ENCODE results near the gene ZNF778. TPM values are rescaled to one million over a fixed set of nuclear protein-coding genes. Genes with fewer than 3 reads are reported as not detected.
A peak's percentile ranks its signal among the peaks of the same experiment; 100 is the strongest.

Gene ZNF778
- total RNA-seq, 1 donor from 2014 or later, result 4.7 TPM

DNA sequence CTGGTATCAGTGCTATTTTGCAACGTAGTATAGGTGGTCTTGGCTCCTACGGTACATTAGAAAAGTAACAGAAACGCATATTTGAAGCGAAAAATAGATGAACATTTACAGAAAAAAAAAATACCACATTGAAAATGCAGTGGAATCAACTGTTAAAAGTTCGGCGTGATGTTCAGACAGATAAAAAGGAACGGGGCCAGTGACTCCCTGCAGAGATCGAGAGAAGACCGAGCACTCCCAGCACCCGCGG, 440 bp upstream of the ZNF778 start:
- H3K4me3 ChIP-seq (ENCODE audit: low read length in 3 of 3), result peak overlapping the region; percentile 92 to 95 (median 93)
- H3K27ac ChIP-seq (ENCODE audit: low read depth, low read length), result peak overlapping the region; percentile 95
- peaks cover 9 to 16% (median 10%) of the 10 kb centered on the region in 3 donors for H3K4me1 ChIP-seq (ENCODE audit: control insufficient read depth in 3 of 3, insufficient read depth in 3 of 3, low read length in 3 of 3)
- H3K36me3 ChIP-seq (ENCODE audit: control insufficient read depth in 3 of 3, insufficient read depth in 3 of 3, low read length in 3 of 3), result peaks cover 13 to 22% (median 19%) of the 10 kb centered on the region in 3 donors
- no peaks in the 10 kb centered on the region for H3K27me3 ChIP-seq (ENCODE audit: control insufficient read depth in 3 of 3, insufficient read depth in 3 of 3, low read length in 3 of 3)
- H3K9me3 ChIP-seq (ENCODE audit: control insufficient read depth in 3 of 3, low read length in 3 of 3), result no peaks in the 10 kb centered on the region
- H3K9ac ChIP-seq (ENCODE audit: low read depth in 1 of 3, low read length in 3 of 3), result peak overlapping the region; percentile 95 to 97 (median 96)

DNA sequence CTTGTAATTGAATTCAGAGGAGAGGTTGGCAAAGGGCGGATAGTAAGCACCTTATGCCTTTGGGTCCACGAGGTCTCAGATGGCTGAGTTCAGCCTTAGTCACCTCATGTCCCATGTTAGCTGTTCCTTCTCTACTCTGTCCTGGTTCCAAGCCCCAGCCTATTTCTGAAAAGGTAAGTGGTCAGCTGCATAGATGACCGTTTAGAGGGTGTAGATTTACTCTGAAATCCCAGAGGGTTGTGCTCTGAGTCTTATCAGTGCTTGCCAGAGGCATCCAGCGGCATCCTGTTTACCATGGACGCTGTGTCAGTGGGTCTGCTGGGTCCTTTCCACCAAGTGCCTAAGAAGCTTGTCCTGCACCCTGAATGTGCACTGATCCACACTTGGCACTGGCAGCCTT, 1.9 kb downstream of the ZNF778 start:
- no peaks in the 10 kb centered on the region for H3K27me3 ChIP-seq (ENCODE audit: control insufficient read depth in 3 of 3, insufficient read depth in 3 of 3, low read length in 3 of 3)
- no peaks in the 10 kb centered on the region for H3K9me3 ChIP-seq (ENCODE audit: control insufficient read depth in 3 of 3, low read length in 3 of 3)
- peaks cover 9 to 16% (median 10%) of the 10 kb centered on the region in 3 donors for H3K4me1 ChIP-seq (ENCODE audit: control insufficient read depth in 3 of 3, insufficient read depth in 3 of 3, low read length in 3 of 3)
- H3K27ac ChIP-seq (ENCODE audit: low read depth, low read length), result no peak overlapping the region
- peaks cover 31 to 41% (median 38%) of the 10 kb centered on the region in 3 donors for H3K36me3 ChIP-seq (ENCODE audit: control insufficient read depth in 3 of 3, insufficient read depth in 3 of 3, low read length in 3 of 3)
- H3K4me3 ChIP-seq (ENCODE audit: low read length in 3 of 3), result no peak overlapping the region
- H3K9ac ChIP-seq (ENCODE audit: low read depth in 1 of 3, low read length in 3 of 3), result no peak overlapping the region

DNA sequence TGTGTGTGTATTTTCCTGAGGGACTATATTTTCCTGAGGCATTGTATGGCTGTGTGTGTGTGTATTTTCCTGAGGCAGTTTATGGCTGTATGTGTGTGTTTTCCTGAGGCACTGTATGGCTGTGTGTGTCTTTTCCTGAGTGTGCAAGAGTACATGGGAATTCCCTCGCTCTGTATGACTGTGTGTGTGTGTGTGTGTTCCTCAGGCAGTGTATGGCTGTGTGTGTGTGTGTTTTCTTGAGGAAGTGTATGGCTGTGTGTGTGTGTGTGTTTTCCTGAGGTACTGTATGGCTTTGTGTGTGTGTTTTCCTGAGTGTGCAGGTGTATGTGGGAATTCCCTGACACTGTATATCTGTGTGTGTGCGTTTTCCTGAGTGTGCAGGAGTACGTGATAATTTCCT, 4.1 kb downstream of the ZNF778 start:
- Histone ChIP-seq H3K27me3 (ENCODE audit: control insufficient read depth in 3 of 3, insufficient read depth in 3 of 3, low read length in 3 of 3) (no peaks in the 10 kb centered on the region), H3K4me3 (ENCODE audit: low read length in 3 of 3) (no peak overlapping the region), H3K4me1 (ENCODE audit: control insufficient read depth in 3 of 3, insufficient read depth in 3 of 3, low read length in 3 of 3) (peaks cover 2 to 9% (median 6%) of the 10 kb centered on the region in 3 donors), H3K36me3 (ENCODE audit: control insufficient read depth in 3 of 3, insufficient read depth in 3 of 3, low read length in 3 of 3) (peaks cover 42 to 57% (median 53%) of the 10 kb centered on the region in 3 donors), H3K27ac (ENCODE audit: low read depth, low read length) (no peak overlapping the region), H3K9ac (ENCODE audit: low read depth in 1 of 3, low read length in 3 of 3) (no peak overlapping the region), H3K9me3 (ENCODE audit: control insufficient read depth in 3 of 3, low read length in 3 of 3) (no peaks in the 10 kb centered on the region)

DNA sequence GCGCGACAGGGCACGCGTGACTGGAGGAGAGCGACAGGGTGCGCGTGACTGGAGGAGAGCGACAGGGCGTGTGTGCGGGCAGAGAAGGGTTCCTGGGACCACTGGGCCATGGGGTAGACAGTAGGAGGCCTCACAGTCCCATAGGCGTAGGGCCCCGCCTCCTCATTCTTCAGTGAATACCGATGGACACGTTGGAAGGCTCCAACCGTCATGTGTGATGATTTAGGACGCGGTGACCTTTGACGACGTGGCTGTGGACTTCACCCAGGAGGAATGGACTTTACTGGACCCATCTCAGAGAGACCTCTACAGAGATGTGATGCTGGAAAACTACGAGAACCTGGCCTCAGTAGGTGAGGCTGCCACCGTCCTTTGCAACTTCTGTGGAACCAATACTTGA, 5.4 kb downstream of the ZNF778 start:
- Histone ChIP-seq H3K9ac (ENCODE audit: low read depth in 1 of 3, low read length in 3 of 3) (no peak overlapping the region), H3K27me3 (ENCODE audit: control insufficient read depth in 3 of 3, insufficient read depth in 3 of 3, low read length in 3 of 3) (no peaks in the 10 kb centered on the region), H3K36me3 (ENCODE audit: control insufficient read depth in 3 of 3, insufficient read depth in 3 of 3, low read length in 3 of 3) (peaks cover 55 to 70% (median 66%) of the 10 kb centered on the region in 3 donors), H3K9me3 (ENCODE audit: control insufficient read depth in 3 of 3, low read length in 3 of 3) (peaks cover 0 to 1% (median 0%) of the 10 kb centered on the region in 3 donors), H3K4me3 (ENCODE audit: low read length in 3 of 3) (no peak overlapping the region), H3K4me1 (ENCODE audit: control insufficient read depth in 3 of 3, insufficient read depth in 3 of 3, low read length in 3 of 3) (peaks cover 2 to 6% (median 3%) of the 10 kb centered on the region in 3 donors), H3K27ac (ENCODE audit: low read depth, low read length) (no peak overlapping the region)

DNA sequence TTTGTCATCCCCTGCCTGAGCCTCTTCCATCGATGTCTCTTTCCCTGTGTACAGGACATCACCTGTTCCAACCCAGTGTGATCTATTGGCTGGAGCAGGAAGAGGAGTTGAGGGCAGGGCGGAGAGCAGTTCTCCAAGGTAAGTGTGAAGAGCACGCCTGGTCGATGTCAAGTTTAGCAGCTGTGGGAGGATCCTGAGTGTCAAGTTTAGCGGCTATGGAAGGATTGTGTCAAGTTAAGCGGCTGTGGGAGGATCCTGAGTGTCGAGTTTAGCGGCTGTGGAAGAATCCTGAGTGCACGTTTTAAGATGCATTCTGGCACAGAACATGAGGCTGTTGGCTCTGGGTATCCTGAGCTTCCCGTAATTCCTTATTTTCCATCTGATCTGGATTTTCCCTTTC, 7.2 kb downstream of the ZNF778 start:
- no peak overlapping the region for H3K27ac ChIP-seq (ENCODE audit: low read depth, low read length)
- H3K36me3 ChIP-seq (ENCODE audit: control insufficient read depth in 3 of 3, insufficient read depth in 3 of 3, low read length in 3 of 3), result peaks cover 58 to 77% (median 75%) of the 10 kb centered on the region in 3 donors

DNA sequence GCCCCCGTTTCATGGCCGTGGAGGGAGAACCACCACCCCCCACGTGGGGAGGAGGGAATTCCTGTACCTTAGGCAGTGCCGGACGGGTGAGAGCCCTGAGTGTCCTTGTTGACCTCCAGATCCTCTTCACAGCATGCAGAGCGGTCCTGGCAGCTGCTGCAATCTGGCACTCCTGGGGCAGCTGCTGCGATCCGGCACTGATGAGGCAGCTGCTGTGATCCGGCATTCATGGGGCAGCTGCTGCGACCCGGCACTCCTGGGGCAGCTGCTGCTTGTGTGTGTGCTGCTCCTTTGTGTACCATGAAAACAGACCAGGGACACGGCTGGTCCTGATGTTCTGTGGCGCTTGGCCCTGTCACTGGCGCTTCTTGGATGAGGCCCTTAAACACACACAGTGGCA, 12.8 kb downstream of the ZNF778 start:
- Histone ChIP-seq H3K4me3 (ENCODE audit: low read length in 3 of 3) (no peak overlapping the region), H3K4me1 (ENCODE audit: control insufficient read depth in 3 of 3, insufficient read depth in 3 of 3, low read length in 3 of 3) (peaks cover 4 to 18% (median 17%) of the 10 kb centered on the region in 3 donors), H3K27me3 (ENCODE audit: control insufficient read depth in 3 of 3, insufficient read depth in 3 of 3, low read length in 3 of 3) (no peaks in the 10 kb centered on the region), H3K9ac (ENCODE audit: low read depth in 1 of 3, low read length in 3 of 3) (no peak overlapping the region), H3K27ac (ENCODE audit: low read depth, low read length) (no peak overlapping the region), H3K9me3 (ENCODE audit: control insufficient read depth in 3 of 3, low read length in 3 of 3) (peaks cover 0 to 3% (median 0%) of the 10 kb centered on the region in 3 donors), H3K36me3 (ENCODE audit: control insufficient read depth in 3 of 3, insufficient read depth in 3 of 3, low read length in 3 of 3) (peaks cover 56 to 65% (median 59%) of the 10 kb centered on the region in 3 donors)

More for the DNA sequence above, 7.2 kb downstream of the ZNF778 start:
- Histone ChIP-seq H3K4me3 (ENCODE audit: low read length in 3 of 3) (no peak overlapping the region), H3K9me3 (ENCODE audit: control insufficient read depth in 3 of 3, low read length in 3 of 3) (peaks cover 0 to 3% (median 0%) of the 10 kb centered on the region in 3 donors), H3K4me1 (ENCODE audit: control insufficient read depth in 3 of 3, insufficient read depth in 3 of 3, low read length in 3 of 3) (peaks cover 0 to under 1% (median 0%) of the 10 kb centered on the region in 3 donors), H3K27me3 (ENCODE audit: control insufficient read depth in 3 of 3, insufficient read depth in 3 of 3, low read length in 3 of 3) (no peaks in the 10 kb centered on the region), H3K9ac (ENCODE audit: low read depth in 1 of 3, low read length in 3 of 3) (no peak overlapping the region)

DNA sequence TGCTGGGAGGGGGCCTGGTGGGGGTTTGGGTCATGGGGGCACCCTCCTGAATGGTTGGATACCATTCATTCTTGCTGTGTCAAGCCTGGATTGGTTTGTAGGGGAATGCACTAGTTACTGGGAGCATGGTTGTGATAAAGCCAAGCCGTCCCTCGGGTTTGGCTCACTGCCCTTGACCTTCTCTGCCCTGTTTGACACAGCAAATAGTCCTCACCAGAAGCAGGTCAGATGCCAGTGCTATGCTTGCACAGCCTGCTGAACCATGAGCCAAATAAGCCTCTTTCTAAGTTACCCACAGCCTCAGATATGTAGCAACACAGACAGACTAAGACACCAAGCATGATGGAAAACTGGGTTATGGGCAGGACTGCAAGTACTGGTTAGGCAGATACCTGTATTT, 14.6 kb downstream of the ZNF778 start:
- peaks cover 4 to 18% (median 17%) of the 10 kb centered on the region in 3 donors for H3K4me1 ChIP-seq (ENCODE audit: control insufficient read depth in 3 of 3, insufficient read depth in 3 of 3, low read length in 3 of 3)
- H3K27me3 ChIP-seq (ENCODE audit: control insufficient read depth in 3 of 3, insufficient read depth in 3 of 3, low read length in 3 of 3), result no peaks in the 10 kb centered on the region
- peaks cover 0 to 3% (median 0%) of the 10 kb centered on the region in 3 donors for H3K9me3 ChIP-seq (ENCODE audit: control insufficient read depth in 3 of 3, low read length in 3 of 3)
- H3K36me3 ChIP-seq (ENCODE audit: control insufficient read depth in 3 of 3, insufficient read depth in 3 of 3, low read length in 3 of 3), result peaks cover 43 to 50% (median 44%) of the 10 kb centered on the region in 3 donors
- no peak overlapping the region for H3K4me3 ChIP-seq (ENCODE audit: low read length in 3 of 3)
- H3K9ac ChIP-seq (ENCODE audit: low read depth in 1 of 3, low read length in 3 of 3), result no peak overlapping the region
- H3K27ac ChIP-seq (ENCODE audit: low read depth, low read length), result no peak overlapping the region

DNA sequence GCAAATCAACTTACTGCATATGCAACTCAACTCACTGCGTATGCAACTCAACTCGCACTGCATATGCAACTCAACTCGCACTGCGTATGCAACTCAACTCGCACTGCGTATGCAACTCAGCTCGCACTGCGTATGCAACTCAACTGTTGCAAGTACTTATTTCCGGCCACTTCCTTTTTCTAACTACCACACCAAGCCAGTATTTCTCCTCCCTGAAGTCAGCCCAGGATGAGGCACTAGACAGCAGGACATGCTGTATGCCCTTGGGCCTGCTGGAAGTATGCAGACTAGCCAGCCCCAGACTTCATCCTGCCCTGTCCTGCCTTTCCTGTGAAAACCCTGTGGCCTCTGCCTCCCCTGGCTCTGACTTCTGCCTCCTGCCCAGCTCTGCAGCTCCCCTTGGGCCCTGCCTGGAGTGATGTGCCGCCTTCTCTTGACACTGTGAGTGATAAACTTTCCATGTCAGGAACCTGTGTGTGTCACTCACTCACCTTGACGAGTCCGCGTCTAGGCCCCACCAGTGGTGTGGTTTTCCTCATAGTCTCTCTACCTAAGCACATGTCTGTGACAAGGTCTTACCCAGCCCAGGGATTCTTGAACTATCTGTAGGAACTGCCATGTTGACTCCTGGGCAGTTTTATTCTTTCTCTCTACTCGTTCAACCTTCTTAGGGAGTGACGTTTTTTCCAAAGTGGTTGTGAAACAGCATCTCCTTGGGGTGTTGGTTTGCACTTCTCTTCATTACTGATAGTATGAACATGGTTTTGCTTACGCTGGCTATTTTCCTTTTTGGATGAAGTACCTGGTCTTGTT, 16.4 kb downstream of the ZNF778 start:
- H3K9ac ChIP-seq (ENCODE audit: low read depth in 1 of 3, low read length in 3 of 3), result no peak overlapping the region
- peaks cover 27 to 32% (median 32%) of the 10 kb centered on the region in 3 donors for H3K36me3 ChIP-seq (ENCODE audit: control insufficient read depth in 3 of 3, insufficient read depth in 3 of 3, low read length in 3 of 3)
- H3K4me1 ChIP-seq (ENCODE audit: control insufficient read depth in 3 of 3, insufficient read depth in 3 of 3, low read length in 3 of 3), result peaks cover 4 to 18% (median 17%) of the 10 kb centered on the region in 3 donors
- no peak overlapping the region for H3K4me3 ChIP-seq (ENCODE audit: low read length in 3 of 3)
- no peak overlapping the region for H3K27ac ChIP-seq (ENCODE audit: low read depth, low read length)
- H3K9me3 ChIP-seq (ENCODE audit: control insufficient read depth in 3 of 3, low read length in 3 of 3), result no peaks in the 10 kb centered on the region
- no peaks in the 10 kb centered on the region for H3K27me3 ChIP-seq (ENCODE audit: control insufficient read depth in 3 of 3, insufficient read depth in 3 of 3, low read length in 3 of 3)

DNA sequence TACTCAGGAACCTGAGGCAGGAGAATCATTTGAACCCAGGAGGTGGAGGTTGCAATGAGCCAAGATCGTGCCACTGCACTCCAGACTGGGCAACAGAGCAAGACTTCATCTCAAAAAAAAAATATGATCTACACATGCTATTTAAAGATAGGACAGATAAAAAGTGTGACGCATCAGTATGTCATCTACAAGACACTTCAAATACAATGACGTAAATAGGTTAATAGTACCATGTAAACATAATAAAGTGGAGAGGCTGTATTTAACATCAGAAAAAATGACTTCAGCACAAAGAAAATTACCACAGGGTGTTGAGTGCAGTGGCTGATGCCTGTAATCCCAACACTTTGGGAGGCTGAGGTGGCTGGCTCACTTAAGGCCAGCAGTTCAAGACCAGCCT, 20.2 kb downstream of the ZNF778 start:
- Histone ChIP-seq H3K4me3 (ENCODE audit: low read length in 3 of 3) (no peak overlapping the region), H3K9me3 (ENCODE audit: control insufficient read depth in 3 of 3, low read length in 3 of 3) (no peaks in the 10 kb centered on the region), H3K27ac (ENCODE audit: low read depth, low read length) (no peak overlapping the region), H3K4me1 (ENCODE audit: control insufficient read depth in 3 of 3, insufficient read depth in 3 of 3, low read length in 3 of 3) (peaks cover 3 to 9% (median 3%) of the 10 kb centered on the region in 3 donors), H3K27me3 (ENCODE audit: control insufficient read depth in 3 of 3, insufficient read depth in 3 of 3, low read length in 3 of 3) (no peaks in the 10 kb centered on the region), H3K9ac (ENCODE audit: low read depth in 1 of 3, low read length in 3 of 3) (no peak overlapping the region), H3K36me3 (ENCODE audit: control insufficient read depth in 3 of 3, insufficient read depth in 3 of 3, low read length in 3 of 3) (peaks cover 10 to 18% (median 12%) of the 10 kb centered on the region in 3 donors)
